ENCODE results near the gene ZFAND3. TPM values are rescaled to one million over a fixed set of nuclear protein-coding genes. Genes with fewer than 3 reads are reported as not detected.

ZFAND3 gene
- polyA plus RNA-seq, 1 donor (not counting 4 experiments of a cell fraction or from before 2014, with no cell fraction given): 19.6 TPM

- dilution Hi-C loops (cut with MboI; ENCODE audit: extremely low pct_ligation_motif_present, low sequenced_read_pairs): no loop called here
- DNase-seq (ENCODE audit: low read depth, low spot score): no peak
- Histone ChIP-seq H3K27ac (ENCODE audit: control insufficient read depth, insufficient read depth, low read length) (no peak overlapping the region), H3K79me2 (ENCODE audit: control insufficient read depth, insufficient read depth, low read length) (peaks cover 74% of the 10 kb centered on the region), H3K9ac (ENCODE audit: control insufficient read depth, extremely low read depth, insufficient read depth, low read length) (no peak overlapping the region), H3K36me3 (ENCODE audit: control insufficient read depth in 2 of 2, extremely low read depth in 1 of 2, insufficient read depth in 2 of 2, low read length in 2 of 2) (no peaks in the 10 kb centered on the region), H4K20me1 (ENCODE audit: control insufficient read depth, extremely low read depth, insufficient read depth, low read length) (peaks cover 17% of the 10 kb centered on the region), H3K9me3 (ENCODE audit: control insufficient read depth, low read depth, low read length) (no peaks in the 10 kb centered on the region), H2AFZ (ENCODE audit: control insufficient read depth, low read length) (no peak overlapping the region), H3K9me1 (ENCODE audit: control insufficient read depth, extremely low read depth, insufficient read depth, low read length) (peaks cover 5% of the 10 kb centered on the region), H3K4me2 (ENCODE audit: control insufficient read depth, extremely low read depth, insufficient read depth, low read depth, low read length) (no peak overlapping the region), H3K4me3 (ENCODE audit: control insufficient read depth in 2 of 3, extremely low read depth in 1 of 3, insufficient read depth in 2 of 3, low read depth in 1 of 3, low read length in 3 of 3) (no peak overlapping the region), H3K4me1 (ENCODE audit: control insufficient read depth, extremely low read depth, insufficient read depth, low read length) (peaks cover 13% of the 10 kb centered on the region), H3K27me3 (ENCODE audit: control insufficient read depth, extremely low read depth, insufficient read depth, low read length) (no peaks in the 10 kb centered on the region)
- FAIRE-seq: no peak
- TF ChIP-seq EZH2 (IDR thresholded peaks at IDR 0.05; ENCODE audit: low read length) (no peak), CTCF (optimal IDR thresholded peaks at IDR 0.05 in 1 of 3, IDR thresholded peaks at IDR 0.05 in 1 of 3, conservative IDR thresholded peaks at IDR 0.05 in 1 of 3; ENCODE audit: extremely low read depth in 1 of 3, insufficient read depth in 2 of 3, low read length in 3 of 3) (no peak)
Observed at GRCh38 chr6:37977715-37978114, 158.2 kb downstream of the ZFAND3 start.

- DNase-seq (ENCODE audit: low read depth, low spot score) (no peak), FAIRE-seq (peak; percentile 83)
- Histone ChIP-seq H3K27ac (ENCODE audit: control insufficient read depth, insufficient read depth, low read length) (no peak overlapping the region), H3K9me1 (ENCODE audit: control insufficient read depth, extremely low read depth, insufficient read depth, low read length) (peaks cover 5% of the 10 kb centered on the region), H3K27me3 (ENCODE audit: control insufficient read depth, extremely low read depth, insufficient read depth, low read length) (no peaks in the 10 kb centered on the region), H3K79me2 (ENCODE audit: control insufficient read depth, insufficient read depth, low read length) (peaks cover 68% of the 10 kb centered on the region), H3K9ac (ENCODE audit: control insufficient read depth, extremely low read depth, insufficient read depth, low read length) (no peak overlapping the region), H4K20me1 (ENCODE audit: control insufficient read depth, extremely low read depth, insufficient read depth, low read length) (peaks cover 17% of the 10 kb centered on the region), H2AFZ (ENCODE audit: control insufficient read depth, low read length) (no peak overlapping the region), H3K4me1 (ENCODE audit: control insufficient read depth, extremely low read depth, insufficient read depth, low read length) (peaks cover 21% of the 10 kb centered on the region), H3K4me3 (ENCODE audit: control insufficient read depth in 2 of 3, extremely low read depth in 1 of 3, insufficient read depth in 2 of 3, low read depth in 1 of 3, low read length in 3 of 3) (no peak overlapping the region), H3K4me2 (ENCODE audit: control insufficient read depth, extremely low read depth, insufficient read depth, low read depth, low read length) (peak overlapping the region; percentile 63), H3K36me3 (ENCODE audit: control insufficient read depth in 2 of 2, extremely low read depth in 1 of 2, insufficient read depth in 2 of 2, low read length in 2 of 2) (no peaks in the 10 kb centered on the region), H3K9me3 (ENCODE audit: control insufficient read depth, low read depth, low read length) (no peaks in the 10 kb centered on the region)
- TF ChIP-seq EZH2 (IDR thresholded peaks at IDR 0.05; ENCODE audit: low read length) (no peak), CTCF (optimal IDR thresholded peaks at IDR 0.05 in 1 of 3, IDR thresholded peaks at IDR 0.05 in 1 of 3, conservative IDR thresholded peaks at IDR 0.05 in 1 of 3; ENCODE audit: extremely low read depth in 1 of 3, insufficient read depth in 2 of 3, low read length in 3 of 3) (no peak)
- dilution Hi-C loops (cut with MboI; ENCODE audit: extremely low pct_ligation_motif_present, low sequenced_read_pairs): no loop called here
Observed at GRCh38 chr6:37979392-37980221, 160.1 kb downstream of the ZFAND3 start.

All from keratinocyte (primary cell).